Measurements from ENCODE around the gene ST3GAL5.

GRCh38 chr2:85898881-85899280, 10.1 kb upstream of the ST3GAL5 start:
- TF ChIP-seq CTCF (IDR thresholded peaks at IDR 0.05; ENCODE audit: borderline replicate concordance, extremely low read depth, low read length, poor library complexity, severe bottlenecking) (no peak), EZH2 (IDR thresholded peaks at IDR 0.05; ENCODE audit: borderline replicate concordance, low read depth, low read length, severe bottlenecking) (no peak)
